GM23338 (cell line): ENCODE data around the gene ARHGEF38. TPM values are rescaled to one million over a fixed set of nuclear protein-coding genes. Genes with fewer than 3 reads are reported as not detected.

Experiments used
- ATAC-seq: fragments of 200-7000 bp; cut with Tn5 transposase; 3 replicates; pipeline ENCODE4 v1.9.1; 2020
- DNase-seq: peaks from one replicate; pipeline ENCODE4 v3.0.0-alpha.2; 2015; ENCODE audit warnings: low spot score
- H2AFZ ChIP-seq: fragments of 200-600 bp; sonication (generic); 2 replicates; pipeline ENCODE4 v1.8.0; 2016; ENCODE audit warnings: antibody characterized with exemption, mild to moderate bottlenecking, moderate library complexity
- H3F3A ChIP-seq: fragments of 200-600 bp; sonication (generic); replicated peaks from 2 replicates; pipeline ENCODE4 v1.8.0; 2017; ENCODE audit warnings: antibody characterized with exemption, mixed run types, low read depth
- H3K27ac ChIP-seq: fragments of 200-600 bp; sonication (generic); 2 replicates; pipeline ENCODE4 v1.6.1; 2016; ENCODE audit warnings: low read depth
- H3K27me3 ChIP-seq: fragments of 200-600 bp; sonication (generic); 2 replicates; pipeline ENCODE4 v1.8.0; 2016; ENCODE audit warnings: mild to moderate bottlenecking, mixed run types, moderate library complexity; ENCODE audit not compliant: insufficient read depth
- H3K36me3 ChIP-seq: fragments of 200-600 bp; sonication (generic); 2 replicates; pipeline ENCODE4 v1.8.0; 2016; ENCODE audit warnings: mild to moderate bottlenecking; ENCODE audit not compliant: insufficient read depth
- H3K4me1 ChIP-seq: fragments of 200-600 bp; sonication (generic); 2 replicates; pipeline ENCODE4 v1.8.0; 2016; ENCODE audit warnings: mild to moderate bottlenecking, moderate library complexity; ENCODE audit not compliant: insufficient read depth
- H3K4me2 ChIP-seq: fragments of 200-600 bp; sonication (generic); 2 replicates; pipeline ENCODE4 v1.7.1; 2017; ENCODE audit warnings: mixed run types
- H3K4me3 ChIP-seq: fragments of 200-600 bp; sonication (generic); 2 replicates; pipeline ENCODE4 v1.6.1; 2016; ENCODE audit warnings: mixed run types
- H3K79me2 ChIP-seq: fragments of 200-600 bp; sonication (generic); replicated peaks from 2 replicates; pipeline ENCODE4 v1.8.0; 2017; ENCODE audit warnings: mild to moderate bottlenecking; ENCODE audit not compliant: insufficient read depth
- H3K9me2 ChIP-seq: fragments of 200-600 bp; sonication (generic); 2 replicates; pipeline ENCODE4 v1.8.0; 2017; ENCODE audit not compliant: insufficient read depth
- H4K20me1 ChIP-seq: fragments of 200-600 bp; sonication (generic); replicated peaks from 2 replicates; pipeline ENCODE4 v1.8.0; 2017; ENCODE audit warnings: mild to moderate bottlenecking; ENCODE audit not compliant: insufficient read depth
- H3K27ac Mint-ChIP-seq: 2 replicates; pipeline ENCODE4 v1.8.0; 2020; ENCODE audit warnings: inconsistent platforms, mild to moderate bottlenecking, moderate library complexity, mixed read lengths
- H3K27me3 Mint-ChIP-seq: 3 replicates; pipeline ENCODE4 v1.8.0; 2022; ENCODE audit warnings: low read depth, mild to moderate bottlenecking, moderate library complexity, mixed read lengths, inconsistent platforms; ENCODE audit not compliant: insufficient read depth, poor library complexity
- H3K36me3 Mint-ChIP-seq: 3 replicates; pipeline ENCODE4 v1.8.0; 2021; ENCODE audit warnings: low read depth, mild to moderate bottlenecking, inconsistent platforms, moderate library complexity, mixed read lengths
- H3K4me1 Mint-ChIP-seq: 3 replicates; pipeline ENCODE4 v1.8.0; 2020; ENCODE audit warnings: mild to moderate bottlenecking, inconsistent platforms, mixed read lengths
- H3K4me3 Mint-ChIP-seq: 3 replicates; pipeline ENCODE4 v1.8.0; 2021; ENCODE audit warnings: moderate library complexity, mild to moderate bottlenecking, inconsistent platforms, mixed read lengths
- H3K9me3 Mint-ChIP-seq: 3 replicates; pipeline ENCODE4 v1.8.0; 2020; ENCODE audit warnings: moderate library complexity, mild to moderate bottlenecking, inconsistent platforms, mixed read lengths
- CREB1 ChIP-seq: fragments of 250-450 bp; sonication (Bioruptor Pico); IDR thresholded peaks from 2 replicates; pipeline ENCODE4 v1.5.0; 2020; ENCODE audit warnings: low read depth, mild to moderate bottlenecking, moderate library complexity
- EZH2 ChIP-seq: fragments of 200-600 bp; sonication (generic); IDR thresholded peaks from one replicate; pipeline ENCODE4 v1.8.0; 2017; ENCODE audit warnings: antibody characterized with exemption, mild to moderate bottlenecking, low read depth; ENCODE audit not compliant: unreplicated experiment
- EZH2phosphoT487 ChIP-seq: fragments of 200-600 bp; sonication (generic); IDR thresholded peaks from one replicate; pipeline ENCODE4 v1.8.1; 2018; ENCODE audit warnings: antibody characterized with exemption; ENCODE audit not compliant: unreplicated experiment
- NANOG ChIP-seq: IDR thresholded peaks from 2 replicates; pipeline ENCODE4 v1.6.1; 2016; ENCODE audit warnings: antibody characterized with exemption, borderline replicate concordance
- POLR2AphosphoS5 ChIP-seq: IDR thresholded peaks from 2 replicates; pipeline ENCODE4 v1.6.1; 2016; ENCODE audit warnings: antibody characterized with exemption, low read depth
- STAT1 ChIP-seq: IDR thresholded peaks from one replicate; pipeline ENCODE4 v1.6.1; 2016; ENCODE audit warnings: antibody characterized with exemption; ENCODE audit not compliant: unreplicated experiment
- ZNF114 ChIP-seq: fragments of 250-450 bp; sonication (Bioruptor Pico); IDR thresholded peaks from 2 replicates; pipeline ENCODE4 v1.5.0; 2020; ENCODE audit warnings: mild to moderate bottlenecking, moderate library complexity
- polyA plus RNA-seq: library from polyadenylated mRNA; unstranded; fragments of >200 nt; fragmentation: Nextera tagmentation; extraction: Ambion mirVana; gene quantifications from 2 replicates; pipeline ENCODE4 v1.2.1, GENCODE V29; 2016
- total RNA-seq: library from RNA; depleted of rRNA; stranded (reverse); fragments of >200 nt; shearing (Covaris generic); gene quantifications from 2 replicates; pipeline ENCODE4 v1.2.3, GENCODE V29; 2014
- TF ChIP-seq, protein P1 (sequence below): IDR thresholded peaks from one replicate; pipeline ENCODE4 v1.6.1; 2018; ENCODE audit warnings: antibody characterized with exemption; ENCODE audit not compliant: unreplicated experiment
- TF ChIP-seq, protein P2 (sequence below), 2 experiments: fragments of 200-600 bp in 1 of 2; sonication (generic) in 1 of 2; conservative IDR thresholded peaks; 2 replicates each; pipeline versions ENCODE4 v1.5.1 to v1.6.1; 2016 to 2017; ENCODE audit warnings: antibody characterized with exemption in 2 of 2, low read depth in 2 of 2, mild to moderate bottlenecking in 2 of 2, moderate library complexity in 1 of 2
- TF ChIP-seq, protein P3 (sequence below): IDR thresholded peaks from 2 replicates; pipeline ENCODE4 v1.6.1; 2016; ENCODE audit warnings: antibody characterized with exemption

Gene ARHGEF38
- total and polyA plus RNA-seq, 2 experiments from 2014 or later, result 0.58 TPM; not detected in 1

GRCh38 chr4:105586638-105587328 is 34.4 kb downstream of the ARHGEF38 start:
- Mint-ChIP-seq H3K4me1 (peaks cover 18% of the 10 kb centered on the region; the same call in 2 of the 3 replicates), H3K27me3 (peaks cover 1% of the 10 kb centered on the region), H3K9me3 (no peaks in the 10 kb centered on the region), H3K27ac (no peak overlapping the region), H3K36me3 (no peaks in the 10 kb centered on the region), H3K4me3 (no peak overlapping the region)
- Histone ChIP-seq H3K79me2 (no peaks in the 10 kb centered on the region), H3F3A (no peaks in the 10 kb centered on the region), H3K4me1 (peaks cover 6% of the 10 kb centered on the region; the same call in 1 of the 2 replicates), H3K27me3 (no peaks in the 10 kb centered on the region), H4K20me1 (no peaks in the 10 kb centered on the region), H3K4me3 (no peak overlapping the region), H3K9me2 (no peaks in the 10 kb centered on the region), H3K27ac (no peak overlapping the region), H3K36me3 (no peaks in the 10 kb centered on the region), H3K4me2 (no peak overlapping the region), H2AFZ (no peak overlapping the region)
- no peak; the same call in 2 of the 3 replicates for ATAC-seq
- TF ChIP-seq EZH2, result no peak
- no peak for TF ChIP-seq EZH2phosphoT487
- TF ChIP-seq, protein P1, sequence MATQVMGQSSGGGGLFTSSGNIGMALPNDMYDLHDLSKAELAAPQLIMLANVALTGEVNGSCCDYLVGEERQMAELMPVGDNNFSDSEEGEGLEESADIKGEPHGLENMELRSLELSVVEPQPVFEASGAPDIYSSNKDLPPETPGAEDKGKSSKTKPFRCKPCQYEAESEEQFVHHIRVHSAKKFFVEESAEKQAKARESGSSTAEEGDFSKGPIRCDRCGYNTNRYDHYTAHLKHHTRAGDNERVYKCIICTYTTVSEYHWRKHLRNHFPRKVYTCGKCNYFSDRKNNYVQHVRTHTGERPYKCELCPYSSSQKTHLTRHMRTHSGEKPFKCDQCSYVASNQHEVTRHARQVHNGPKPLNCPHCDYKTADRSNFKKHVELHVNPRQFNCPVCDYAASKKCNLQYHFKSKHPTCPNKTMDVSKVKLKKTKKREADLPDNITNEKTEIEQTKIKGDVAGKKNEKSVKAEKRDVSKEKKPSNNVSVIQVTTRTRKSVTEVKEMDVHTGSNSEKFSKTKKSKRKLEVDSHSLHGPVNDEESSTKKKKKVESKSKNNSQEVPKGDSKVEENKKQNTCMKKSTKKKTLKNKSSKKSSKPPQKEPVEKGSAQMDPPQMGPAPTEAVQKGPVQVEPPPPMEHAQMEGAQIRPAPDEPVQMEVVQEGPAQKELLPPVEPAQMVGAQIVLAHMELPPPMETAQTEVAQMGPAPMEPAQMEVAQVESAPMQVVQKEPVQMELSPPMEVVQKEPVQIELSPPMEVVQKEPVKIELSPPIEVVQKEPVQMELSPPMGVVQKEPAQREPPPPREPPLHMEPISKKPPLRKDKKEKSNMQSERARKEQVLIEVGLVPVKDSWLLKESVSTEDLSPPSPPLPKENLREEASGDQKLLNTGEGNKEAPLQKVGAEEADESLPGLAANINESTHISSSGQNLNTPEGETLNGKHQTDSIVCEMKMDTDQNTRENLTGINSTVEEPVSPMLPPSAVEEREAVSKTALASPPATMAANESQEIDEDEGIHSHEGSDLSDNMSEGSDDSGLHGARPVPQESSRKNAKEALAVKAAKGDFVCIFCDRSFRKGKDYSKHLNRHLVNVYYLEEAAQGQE, result no peak
- no peak for TF ChIP-seq CREB1 (CRISPR knock-in tag)
- TF ChIP-seq ZNF114 (CRISPR knock-in tag), result no peak
- TF ChIP-seq, protein P2, sequence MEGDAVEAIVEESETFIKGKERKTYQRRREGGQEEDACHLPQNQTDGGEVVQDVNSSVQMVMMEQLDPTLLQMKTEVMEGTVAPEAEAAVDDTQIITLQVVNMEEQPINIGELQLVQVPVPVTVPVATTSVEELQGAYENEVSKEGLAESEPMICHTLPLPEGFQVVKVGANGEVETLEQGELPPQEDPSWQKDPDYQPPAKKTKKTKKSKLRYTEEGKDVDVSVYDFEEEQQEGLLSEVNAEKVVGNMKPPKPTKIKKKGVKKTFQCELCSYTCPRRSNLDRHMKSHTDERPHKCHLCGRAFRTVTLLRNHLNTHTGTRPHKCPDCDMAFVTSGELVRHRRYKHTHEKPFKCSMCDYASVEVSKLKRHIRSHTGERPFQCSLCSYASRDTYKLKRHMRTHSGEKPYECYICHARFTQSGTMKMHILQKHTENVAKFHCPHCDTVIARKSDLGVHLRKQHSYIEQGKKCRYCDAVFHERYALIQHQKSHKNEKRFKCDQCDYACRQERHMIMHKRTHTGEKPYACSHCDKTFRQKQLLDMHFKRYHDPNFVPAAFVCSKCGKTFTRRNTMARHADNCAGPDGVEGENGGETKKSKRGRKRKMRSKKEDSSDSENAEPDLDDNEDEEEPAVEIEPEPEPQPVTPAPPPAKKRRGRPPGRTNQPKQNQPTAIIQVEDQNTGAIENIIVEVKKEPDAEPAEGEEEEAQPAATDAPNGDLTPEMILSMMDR (conservative IDR thresholded peaks at IDR 0.05; ENCODE audit: low read depth in 2 of 2), result no peak
- no peak for TF ChIP-seq POLR2AphosphoS5
- no peak for DNase-seq

- Mint-ChIP-seq H3K27ac (no peak overlapping the region), H3K4me1 (peaks cover 18% of the 10 kb centered on the region; the same call in 2 of the 3 replicates), H3K27me3 (peaks cover 1% of the 10 kb centered on the region), H3K9me3 (no peaks in the 10 kb centered on the region), H3K36me3 (no peaks in the 10 kb centered on the region), H3K4me3 (no peak overlapping the region)
- H4K20me1 ChIP-seq, result no peaks in the 10 kb centered on the region
- H3K27ac ChIP-seq, result no peak overlapping the region
- no peaks in the 10 kb centered on the region for H3K36me3 ChIP-seq
- H3K4me1 ChIP-seq, result peaks cover 6% of the 10 kb centered on the region; the same call in 1 of the 2 replicates
- no peak overlapping the region for H3K4me2 ChIP-seq
- no peak overlapping the region for H3K4me3 ChIP-seq
- no peak for ATAC-seq
- H2AFZ ChIP-seq, result no peak overlapping the region
- DNase-seq, result no peak
- H3F3A ChIP-seq, result no peaks in the 10 kb centered on the region
- no peaks in the 10 kb centered on the region for H3K9me2 ChIP-seq
- H3K79me2 ChIP-seq, result no peaks in the 10 kb centered on the region
- no peaks in the 10 kb centered on the region for H3K27me3 ChIP-seq
- TF ChIP-seq, protein P3, sequence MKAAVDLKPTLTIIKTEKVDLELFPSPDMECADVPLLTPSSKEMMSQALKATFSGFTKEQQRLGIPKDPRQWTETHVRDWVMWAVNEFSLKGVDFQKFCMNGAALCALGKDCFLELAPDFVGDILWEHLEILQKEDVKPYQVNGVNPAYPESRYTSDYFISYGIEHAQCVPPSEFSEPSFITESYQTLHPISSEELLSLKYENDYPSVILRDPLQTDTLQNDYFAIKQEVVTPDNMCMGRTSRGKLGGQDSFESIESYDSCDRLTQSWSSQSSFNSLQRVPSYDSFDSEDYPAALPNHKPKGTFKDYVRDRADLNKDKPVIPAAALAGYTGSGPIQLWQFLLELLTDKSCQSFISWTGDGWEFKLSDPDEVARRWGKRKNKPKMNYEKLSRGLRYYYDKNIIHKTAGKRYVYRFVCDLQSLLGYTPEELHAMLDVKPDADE, result no peak
- no peak for TF ChIP-seq STAT1
- TF ChIP-seq ZNF114 (CRISPR knock-in tag), result no peak
- TF ChIP-seq CREB1 (CRISPR knock-in tag), result no peak
- TF ChIP-seq NANOG, result no peak
Observed at GRCh38 chr4:105587841-105588240, 35.4 kb downstream of the ARHGEF38 start.
